HepG2 (cell line): ENCODE measurements around the gene TSKU. TPM values are rescaled to one million over a fixed set of nuclear protein-coding genes. Genes with fewer than 3 reads are reported as not detected.

ENCODE experiments used
- ATRX ChIP-seq: sonication (generic); formaldehyde crosslinking; IDR thresholded peaks from 2 replicates; pipeline ENCODE4 v1.4.0; 2020; ENCODE audit warnings: missing genetic modification reagents, borderline replicate concordance
- ELF1 ChIP-seq: sonication (generic); formaldehyde crosslinking; IDR thresholded peaks from 2 replicates; pipeline ENCODE4 v1.4.0; 2020; ENCODE audit warnings: missing genetic modification reagents
- GATAD2A ChIP-seq: IDR thresholded peaks from 2 replicates; pipeline ENCODE4 v1.6.1; 2016
- GTF3A ChIP-seq: sonication (generic); formaldehyde crosslinking; conservative IDR thresholded peaks from 2 replicates; pipeline ENCODE4 v1.4.0; 2020; ENCODE audit warnings: mild to moderate bottlenecking, missing genetic modification reagents
- KAT8 ChIP-seq: IDR thresholded peaks from 2 replicates; pipeline ENCODE4 v1.6.1; 2016; ENCODE audit warnings: missing genetic modification reagents, missing compliant biosample characterization
- KMT2A ChIP-seq: sonication (generic); formaldehyde crosslinking; IDR thresholded peaks from 2 replicates; pipeline ENCODE4 v1.4.0; 2020; ENCODE audit warnings: missing genetic modification reagents
- MEF2D ChIP-seq: sonication (generic); formaldehyde crosslinking; IDR thresholded peaks from 2 replicates; pipeline ENCODE4 v1.5.1; 2020; ENCODE audit warnings: mild to moderate bottlenecking, missing genetic modification reagents
- MNT ChIP-seq: fragments of 450-650 bp; IDR thresholded peaks from 2 replicates; pipeline ENCODE4 v1.6.1; 2016
- NFKB2 ChIP-seq: sonication (generic); formaldehyde crosslinking; IDR thresholded peaks from 2 replicates; pipeline ENCODE4 v1.4.0; 2020; ENCODE audit warnings: missing genetic modification reagents, borderline replicate concordance
- NFRKB ChIP-seq: fragments of 450-650 bp; IDR thresholded peaks from 2 replicates; pipeline ENCODE4 v1.6.1; 2017
- PAX8 ChIP-seq: sonication (generic); formaldehyde crosslinking; IDR thresholded peaks from 2 replicates; pipeline ENCODE4 v1.8.0; 2022; ENCODE audit warnings: mild to moderate bottlenecking, missing genetic modification reagents, borderline replicate concordance
- ZNF207 ChIP-seq: fragments of 450-650 bp; IDR thresholded peaks from 2 replicates; pipeline ENCODE4 v1.6.1; 2016; ENCODE audit warnings: antibody characterized with exemption, borderline replicate concordance
- ZNF274 ChIP-seq: sonication (generic); formaldehyde crosslinking; IDR thresholded peaks from 2 replicates; pipeline ENCODE4 v1.5.1; 2020; ENCODE audit warnings: mild to moderate bottlenecking, missing genetic modification reagents
- ZNF333 ChIP-seq: sonication (generic); formaldehyde crosslinking; IDR thresholded peaks from 2 replicates; pipeline ENCODE4 v1.4.0; 2020; ENCODE audit warnings: mild to moderate bottlenecking, missing genetic modification reagents, borderline replicate concordance
- ZNF451 ChIP-seq: sonication (generic); formaldehyde crosslinking; IDR thresholded peaks from 2 replicates; pipeline ENCODE4 v1.5.0; 2020; ENCODE audit warnings: mild to moderate bottlenecking, missing genetic modification reagents
- ZNF589 ChIP-seq: sonication (generic); formaldehyde crosslinking; conservative IDR thresholded peaks from 2 replicates; pipeline ENCODE4 v1.8.0; 2022; ENCODE audit warnings: mild to moderate bottlenecking, moderate library complexity, missing genetic modification reagents
- ZNF609 ChIP-seq: sonication (generic); formaldehyde crosslinking; IDR thresholded peaks from 2 replicates; pipeline ENCODE4 v1.4.0; 2020; ENCODE audit warnings: mild to moderate bottlenecking, missing genetic modification reagents, borderline replicate concordance
- ZNF749 ChIP-seq: sonication (generic); formaldehyde crosslinking; IDR thresholded peaks from 2 replicates; pipeline ENCODE4 v1.8.0; 2022; ENCODE audit warnings: mild to moderate bottlenecking, missing genetic modification reagents, moderate library complexity, borderline replicate concordance
- ZZZ3 ChIP-seq: sonication (generic); formaldehyde crosslinking; IDR thresholded peaks from 2 replicates; pipeline ENCODE4 v1.4.0; 2020; ENCODE audit warnings: missing genetic modification reagents, mild to moderate bottlenecking, borderline replicate concordance
- polyA plus RNA-seq, 8 experiments: library from polyadenylated mRNA; depleted of rRNA in 3 of 8; stranded (reverse) in 7 of 8; unstranded in 1 of 8; fragments of >200 nt; fragmentation: Illumina TruSeq in 4 of 8; extraction: Trizol in 4 of 8; gene quantifications; 2 replicates each; pipeline versions ENCODE4 v1.2.1 to v1.2.3, GENCODE V29; 2011 to 2016; ENCODE audit warnings: low read depth in 4 of 8, missing spikeins in 1 of 8, mixed read lengths in 1 of 8; ENCODE audit not compliant: insufficient read depth in 1 of 8
- total RNA-seq, 5 experiments: library from RNA; depleted of rRNA; stranded (reverse); fragments of >200 nt; fragmentation: Illumina TruSeq; extraction: Trizol; gene quantifications; 2 replicates each; pipeline ENCODE4 v1.2.3, GENCODE V29; 2016; ENCODE audit warnings: low read depth in 1 of 5
- TF ChIP-seq, protein P1 (sequence below): sonication (generic); formaldehyde crosslinking; conservative IDR thresholded peaks from 2 replicates; pipeline ENCODE4 v1.4.0; 2020; ENCODE audit warnings: missing genetic modification reagents

TSKU gene
- total and polyA plus RNA-seq, 2 of the 13 experiments (the other 11 are each of a cell fraction or from before 2014, with no cell fraction given), result 20.3 to 21.4 TPM

DNA sequence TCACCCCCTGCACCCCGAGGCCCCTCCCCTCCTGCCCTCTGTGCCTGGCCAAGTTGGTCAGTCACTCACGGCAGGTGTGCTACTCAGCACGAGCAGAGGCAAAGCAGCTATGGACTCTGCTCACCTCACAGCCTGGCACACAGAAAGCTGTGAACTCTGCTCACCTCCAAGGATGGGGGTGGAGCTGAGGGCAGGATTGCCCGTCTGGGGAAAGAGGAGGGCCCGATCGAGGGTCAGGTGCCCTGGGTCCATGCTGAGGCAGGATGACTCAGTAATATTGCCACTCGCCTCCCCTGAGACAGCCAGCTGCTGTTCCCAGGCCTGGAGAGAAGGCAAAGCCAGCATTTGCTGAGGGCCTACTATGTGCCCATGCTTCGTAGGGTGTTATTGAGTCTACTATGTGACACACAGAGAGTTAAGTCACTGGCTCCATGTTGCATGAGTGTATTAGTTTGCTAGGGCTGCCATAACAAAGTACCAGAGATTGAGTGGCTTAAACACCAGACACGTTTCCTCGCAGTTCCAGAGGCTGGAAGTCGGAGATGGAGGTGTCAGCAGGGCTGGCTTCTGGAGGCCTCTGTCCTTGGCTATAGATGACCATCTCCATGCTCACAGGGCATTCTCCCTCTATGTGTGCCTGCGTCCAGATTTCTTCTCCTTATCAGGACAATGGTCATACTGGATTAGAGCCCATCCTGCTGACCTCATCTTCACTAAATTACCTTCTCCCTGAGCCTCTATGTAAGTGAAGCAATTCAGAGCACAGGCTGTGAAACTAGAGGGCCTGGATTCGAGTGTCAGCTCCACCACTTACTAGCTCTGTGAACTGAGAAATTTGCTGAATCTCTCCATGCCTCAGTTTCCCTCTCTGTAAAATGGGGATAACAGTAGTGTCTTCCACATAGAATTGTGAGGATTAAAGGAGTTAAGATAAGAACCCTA is 13.2 kb upstream of the TSKU start (continued):
- TF ChIP-seq ZNF274 (CRISPR knock-in tag) (0 out of 2 replicates have a peak, but pooled peaks have one; percentile 30), ZZZ3 (CRISPR knock-in tag) (no peak), KMT2A (no peak), GATAD2A (CRISPR knock-in tag) (peak; percentile 84), ZNF609 (CRISPR knock-in tag) (peak; percentile 63; the same call in 1 of the 2 replicates), NFKB2 (CRISPR knock-in tag) (no peak), ELF1 (no peak), ZNF333 (CRISPR knock-in tag) (no peak), MEF2D (CRISPR knock-in tag) (0 out of 2 replicates have a peak, but pooled peaks have one; percentile 12), MNT (no peak), NFRKB (no peak), ZNF207 (no peak), ATRX (CRISPR knock-in tag) (no peak), ZNF589 (CRISPR knock-in tag) (0 out of 2 replicates have a peak, but pooled peaks have one; percentile 40), PAX8 (no peak), KAT8 (CRISPR knock-in tag) (no peak), GTF3A (CRISPR knock-in tag) (no peak), ZNF749 (CRISPR knock-in tag) (no peak), ZNF451 (CRISPR knock-in tag) (peak; percentile 26; the same call in 1 of the 2 replicates)
- TF ChIP-seq, protein P1, sequence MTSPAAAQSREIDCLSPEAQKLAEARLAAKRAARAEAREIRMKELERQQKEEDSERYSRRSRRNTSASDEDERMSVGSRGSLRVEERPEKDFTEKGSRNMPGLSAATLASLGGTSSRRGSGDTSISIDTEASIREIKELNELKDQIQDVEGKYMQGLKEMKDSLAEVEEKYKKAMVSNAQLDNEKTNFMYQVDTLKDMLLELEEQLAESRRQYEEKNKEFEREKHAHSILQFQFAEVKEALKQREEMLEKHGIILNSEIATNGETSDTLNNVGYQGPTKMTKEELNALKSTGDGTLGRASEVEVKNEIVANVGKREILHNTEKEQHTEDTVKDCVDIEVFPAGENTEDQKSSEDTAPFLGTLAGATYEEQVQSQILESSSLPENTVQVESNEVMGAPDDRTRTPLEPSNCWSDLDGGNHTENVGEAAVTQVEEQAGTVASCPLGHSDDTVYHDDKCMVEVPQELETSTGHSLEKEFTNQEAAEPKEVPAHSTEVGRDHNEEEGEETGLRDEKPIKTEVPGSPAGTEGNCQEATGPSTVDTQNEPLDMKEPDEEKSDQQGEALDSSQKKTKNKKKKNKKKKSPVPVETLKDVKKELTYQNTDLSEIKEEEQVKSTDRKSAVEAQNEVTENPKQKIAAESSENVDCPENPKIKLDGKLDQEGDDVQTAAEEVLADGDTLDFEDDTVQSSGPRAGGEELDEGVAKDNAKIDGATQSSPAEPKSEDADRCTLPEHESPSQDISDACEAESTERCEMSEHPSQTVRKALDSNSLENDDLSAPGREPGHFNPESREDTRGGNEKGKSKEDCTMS (CRISPR knock-in tag), result no peak
